Measurements from ENCODE around the gene GAL3ST1. TPM values are rescaled to one million over a fixed set of nuclear protein-coding genes. Genes with fewer than 3 reads are reported as not detected.
"Not testable (repeated sequence)": the region's sequence is repeated elsewhere in the genome, so short reads cannot be mapped to it uniquely, and the experiment has no call there.

GAL3ST1 gene
- total RNA-seq, 1 experiment from 2014 or later = not detected

DNA sequence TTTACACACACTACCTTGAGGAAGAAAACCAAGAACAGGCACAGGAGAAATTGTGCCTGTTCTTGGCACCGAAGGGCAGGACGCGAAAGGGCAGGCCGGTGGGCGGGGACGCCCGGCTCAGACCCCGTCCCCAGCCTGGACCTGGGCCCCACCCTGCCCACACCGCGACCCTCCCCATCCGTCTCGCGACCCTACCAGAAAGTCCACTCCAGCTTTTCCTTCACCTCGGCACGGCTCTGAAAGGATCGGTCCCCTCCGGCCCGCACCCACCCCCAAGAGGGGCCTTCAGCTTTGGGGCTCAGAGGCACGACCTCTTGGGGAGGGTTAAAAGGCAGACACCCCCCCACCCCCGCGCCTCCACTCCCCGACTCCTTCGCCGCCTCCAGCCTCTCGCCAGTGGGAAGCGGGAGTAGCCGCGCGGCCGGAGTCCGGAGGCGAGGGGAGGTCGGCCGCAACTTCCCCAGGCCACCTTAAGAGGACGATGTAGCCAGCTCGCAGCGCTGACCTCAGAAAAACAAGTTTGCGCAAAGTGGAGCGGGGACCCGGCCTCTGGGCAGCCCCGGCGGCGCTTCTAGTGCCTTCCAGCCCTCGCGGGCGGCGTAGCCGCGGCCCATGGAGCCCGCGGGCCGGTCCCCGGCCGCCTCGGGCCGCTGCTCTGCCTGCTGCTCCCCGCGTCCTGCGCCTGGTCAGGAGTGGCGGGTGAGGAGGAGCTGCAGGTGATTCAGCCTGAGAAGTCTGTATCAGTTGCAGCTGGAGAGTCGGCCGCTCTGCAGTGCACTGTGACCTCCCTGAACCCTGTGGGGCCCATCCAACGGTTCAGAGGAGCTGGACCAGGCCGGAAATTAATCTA is 32.3 kb downstream of the GAL3ST1 start:
- H3K9me3 Mint-ChIP-seq (ENCODE audit: unreplicated experiment) = no peaks in the 10 kb centered on the region
- ChIA-PET POLR2A (no interaction called here), CTCF (interaction anchor here (0.7 kb wide), 1 partner anchor 38 kb away, joined by 3 read pairs; no protein-coding TSS in a partner anchor)
- intact Hi-C loops (cut with micrococcal nuclease) = no loop called here
- no peak overlapping the region for H3K27ac Mint-ChIP-seq (ENCODE audit: low read depth, unreplicated experiment)
- no peak for DNase-seq (ENCODE audit: unreplicated experiment)
- no peak overlapping the region for H3K4me3 Mint-ChIP-seq (ENCODE audit: unreplicated experiment)
- H3K36me3 Mint-ChIP-seq (ENCODE audit: insufficient read depth, unreplicated experiment) = peaks cover 4% of the 10 kb centered on the region
- TF ChIP-seq CTCF (IDR thresholded peaks at IDR 0.05; ENCODE audit: unreplicated experiment) = no peak
- H3K4me1 Mint-ChIP-seq (ENCODE audit: insufficient read depth, unreplicated experiment) = peaks cover 5% of the 10 kb centered on the region
- H3K27me3 Mint-ChIP-seq (ENCODE audit: insufficient read depth, unreplicated experiment) = peaks cover 7% of the 10 kb centered on the region
- BruUV-seq (replicated peaks) = no TSS peak

DNA sequence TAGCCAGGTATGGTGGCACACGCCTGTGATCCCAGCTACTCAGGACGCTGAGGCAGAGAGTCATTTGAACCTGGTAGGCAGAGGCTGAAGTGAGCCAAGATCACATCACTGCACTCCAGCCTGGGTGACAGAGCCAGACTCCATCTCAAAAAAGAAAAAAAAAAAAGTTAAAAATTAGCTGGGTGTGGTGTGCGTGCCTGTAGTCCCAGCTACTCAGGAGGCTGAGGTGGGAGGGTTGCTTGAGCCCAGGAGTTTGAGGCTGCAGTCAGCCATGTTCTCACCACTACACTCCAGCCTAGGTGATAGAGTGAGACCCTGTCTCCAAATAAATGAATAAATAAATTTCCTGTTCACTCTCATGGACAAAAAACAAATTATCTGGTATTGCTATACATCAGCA is 33.0 kb downstream of the GAL3ST1 start:
- H3K36me3 Mint-ChIP-seq (ENCODE audit: insufficient read depth, unreplicated experiment); H3K4me1 Mint-ChIP-seq (ENCODE audit: insufficient read depth, unreplicated experiment); H3K4me3 Mint-ChIP-seq (ENCODE audit: unreplicated experiment); BruUV-seq (replicated peaks); H3K27ac Mint-ChIP-seq (ENCODE audit: low read depth, unreplicated experiment); DNase-seq (ENCODE audit: unreplicated experiment); H3K27me3 Mint-ChIP-seq (ENCODE audit: insufficient read depth, unreplicated experiment); H3K9me3 Mint-ChIP-seq (ENCODE audit: unreplicated experiment); intact Hi-C loops (cut with micrococcal nuclease): not testable (repeated sequence)
- ChIA-PET CTCF (interaction anchor here (0.7 kb wide), 1 partner anchor 91 kb away, joined by 4 read pairs; no protein-coding TSS in a partner anchor), POLR2A (interaction anchor here (0.7 kb wide), 1 partner anchor 313 kb away, joined by 3 read pairs; no protein-coding TSS in a partner anchor)

GRCh38 chr22:30539368-30539767 is 35.1 kb downstream of the GAL3ST1 start:
- H3K4me1 Mint-ChIP-seq (ENCODE audit: insufficient read depth, unreplicated experiment) = no peaks in the 10 kb centered on the region

DNA sequence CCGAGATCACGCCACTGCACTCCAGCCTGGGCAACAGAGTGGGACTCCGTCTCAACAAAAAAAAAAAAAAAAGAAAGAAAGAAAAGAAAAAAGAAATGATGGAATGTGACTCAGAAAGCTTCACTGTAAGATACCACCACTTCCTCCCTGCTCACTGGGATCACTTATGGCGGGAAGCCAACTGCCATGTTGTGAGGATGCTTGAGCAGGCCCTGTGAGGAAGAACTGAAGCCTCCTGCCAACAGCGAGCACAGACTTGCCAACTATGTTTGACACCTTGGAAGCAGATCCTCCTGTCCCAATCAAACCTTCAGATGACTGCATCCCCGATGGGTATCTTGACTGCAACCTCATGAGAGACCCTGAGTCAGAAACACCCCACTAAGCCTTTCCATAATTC is 36.2 kb downstream of the GAL3ST1 start:
- H3K27ac Mint-ChIP-seq (ENCODE audit: low read depth, unreplicated experiment) = no peak overlapping the region
- DNase-seq (ENCODE audit: unreplicated experiment) = peak; percentile 47
- CTCF ChIA-PET = interaction anchor here (0.6 kb wide), 1 partner anchor 10 kb away, joined by 3 read pairs; no protein-coding TSS in a partner anchor
- H3K4me3 Mint-ChIP-seq (ENCODE audit: unreplicated experiment) = no peak overlapping the region
- POLR2A ChIA-PET = no interaction called here
- no peaks in the 10 kb centered on the region for H3K36me3 Mint-ChIP-seq (ENCODE audit: insufficient read depth, unreplicated experiment)
- H3K9me3 Mint-ChIP-seq (ENCODE audit: unreplicated experiment) = no peaks in the 10 kb centered on the region
- H3K27me3 Mint-ChIP-seq (ENCODE audit: insufficient read depth, unreplicated experiment) = no peaks in the 10 kb centered on the region
- no peaks in the 10 kb centered on the region for H3K4me1 Mint-ChIP-seq (ENCODE audit: insufficient read depth, unreplicated experiment)
- intact Hi-C loops (cut with micrococcal nuclease) = no loop called here
- no peak for TF ChIP-seq CTCF (IDR thresholded peaks at IDR 0.05; ENCODE audit: unreplicated experiment)
- BruUV-seq (replicated peaks) = no TSS peak

More at GRCh38 chr22:30539368-30539767, 35.1 kb downstream of the GAL3ST1 start:
- TF ChIP-seq CTCF (IDR thresholded peaks at IDR 0.05; ENCODE audit: unreplicated experiment) = no peak
- POLR2A ChIA-PET = no interaction called here
- BruUV-seq (replicated peaks) = no TSS peak
- DNase-seq (ENCODE audit: unreplicated experiment) = no peak
- Mint-ChIP-seq H3K9me3 (ENCODE audit: unreplicated experiment) (no peaks in the 10 kb centered on the region), H3K27ac (ENCODE audit: low read depth, unreplicated experiment) (no peak overlapping the region), H3K4me3 (ENCODE audit: unreplicated experiment) (no peak overlapping the region), H3K36me3 (ENCODE audit: insufficient read depth, unreplicated experiment) (no peaks in the 10 kb centered on the region), H3K27me3 (ENCODE audit: insufficient read depth, unreplicated experiment) (peaks cover 2% of the 10 kb centered on the region)
- intact Hi-C loops (cut with micrococcal nuclease) = no loop called here
- CTCF ChIA-PET = no interaction called here

All from MCF 10A (cell line).